Jurkat, Clone E6-1 (cell line): ENCODE data around the gene C12orf42.

Experiments used
- DNase-seq: peaks from one replicate; pipeline ENCODE4 v3.0.0-alpha.2; 2011; ENCODE audit warnings: low read depth, low spot score
- H3K4me3 ChIP-seq: 2 replicates; pipeline ENCODE4 v1.5.1; 2011; ENCODE audit warnings: mild to moderate bottlenecking, low read length, control low read depth, moderate library complexity

Gene C12orf42

DNA sequence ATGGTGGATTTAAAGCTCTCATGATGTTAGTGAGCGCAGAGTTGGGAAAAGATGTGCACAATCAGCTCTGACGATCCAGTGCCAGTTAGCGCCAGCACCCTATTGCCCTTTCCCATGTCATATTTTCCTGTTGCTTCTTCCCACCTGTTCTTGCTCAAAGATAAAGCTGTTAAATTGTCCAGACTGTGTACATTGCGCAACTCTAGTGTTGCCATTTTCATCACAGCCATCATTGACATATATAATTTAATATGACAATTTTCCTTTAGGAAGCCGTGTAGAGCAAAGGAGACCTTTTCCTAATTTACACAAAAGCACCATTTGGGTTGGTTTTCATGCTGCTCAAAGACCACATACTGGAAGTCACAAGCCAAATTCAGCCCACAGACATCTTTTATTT lies 5.7 kb upstream of the C12orf42 start:
- no peak overlapping the region for H3K4me3 ChIP-seq
- no peak for DNase-seq

DNA sequence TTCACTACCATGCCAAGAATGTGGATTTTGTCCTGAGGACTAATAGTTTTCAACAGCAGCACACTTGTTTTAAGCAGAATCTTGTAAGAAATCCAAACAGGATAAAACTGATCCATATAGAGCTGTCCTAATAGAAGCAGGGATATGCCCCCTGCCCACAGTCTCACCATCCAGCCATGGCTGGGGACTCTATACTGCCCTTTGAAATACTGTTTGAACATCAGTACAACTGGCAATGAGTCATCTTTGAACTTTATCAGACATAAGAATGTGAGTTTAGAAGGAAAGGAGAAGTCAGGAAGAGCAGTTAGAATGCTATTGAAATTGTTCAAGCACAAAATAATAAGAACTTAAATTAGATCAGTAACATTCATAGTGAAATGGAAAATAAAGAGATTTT lies 3.8 kb upstream of the C12orf42 start:
- no peak overlapping the region for H3K4me3 ChIP-seq
- DNase-seq = no peak

DNA sequence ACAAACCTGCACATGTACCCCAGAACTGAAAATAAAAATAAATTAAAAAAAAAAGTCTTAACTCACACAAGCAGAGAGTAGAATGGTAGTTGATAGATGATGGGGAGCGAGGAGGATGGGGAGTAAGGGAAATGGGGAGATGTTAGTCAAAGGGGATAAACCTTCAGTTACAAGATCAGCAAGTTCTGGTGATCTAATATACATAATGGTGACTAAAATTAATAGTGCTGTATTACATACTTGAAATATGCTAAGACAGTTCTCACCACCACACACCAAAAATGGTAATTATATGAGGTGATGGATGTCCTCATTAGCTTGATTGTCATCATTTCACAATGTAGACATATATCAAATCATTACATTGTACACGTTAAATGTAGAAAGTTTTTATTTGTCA lies 3.2 kb upstream of the C12orf42 start:
- no peak overlapping the region for H3K4me3 ChIP-seq
- DNase-seq = no peak

DNA sequence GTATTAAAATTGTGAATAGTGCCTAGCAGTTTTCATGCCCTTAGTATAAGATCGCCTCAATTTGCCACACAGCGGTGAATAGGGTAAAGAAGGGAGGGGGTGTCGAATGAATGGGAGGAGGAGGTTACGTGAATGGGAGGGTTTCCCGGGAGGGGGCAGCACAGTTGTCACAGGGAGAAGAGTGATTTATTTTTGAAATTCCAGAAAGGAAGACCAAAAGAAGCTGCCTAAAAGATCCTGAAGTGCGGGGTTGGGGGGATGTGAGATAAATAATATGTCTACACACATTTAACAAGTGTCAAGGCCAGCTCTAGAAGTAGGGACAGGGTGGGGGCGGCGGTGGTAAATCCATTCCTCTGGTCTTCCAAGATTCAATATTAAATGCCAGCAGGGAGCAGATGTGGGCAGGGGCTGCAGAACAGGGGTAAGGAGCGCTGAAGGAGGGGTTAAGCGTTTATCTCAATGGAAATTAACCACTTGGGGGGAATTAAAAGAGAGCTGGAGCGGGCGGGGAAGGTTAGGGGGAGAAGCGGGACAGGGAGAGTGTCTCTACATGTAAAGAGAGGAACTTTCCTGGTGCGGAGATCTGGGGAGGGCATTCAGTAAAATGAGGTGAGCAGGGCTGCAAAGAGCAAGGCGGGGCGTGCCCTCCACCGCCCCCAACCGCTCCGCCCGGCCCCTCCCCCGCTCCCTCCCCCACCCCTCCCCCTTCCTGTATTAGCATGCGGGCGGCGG lies 867 bp downstream of the C12orf42 start:
- H3K4me3 ChIP-seq = peak overlapping the region; percentile 51
- DNase-seq = no peak

DNA sequence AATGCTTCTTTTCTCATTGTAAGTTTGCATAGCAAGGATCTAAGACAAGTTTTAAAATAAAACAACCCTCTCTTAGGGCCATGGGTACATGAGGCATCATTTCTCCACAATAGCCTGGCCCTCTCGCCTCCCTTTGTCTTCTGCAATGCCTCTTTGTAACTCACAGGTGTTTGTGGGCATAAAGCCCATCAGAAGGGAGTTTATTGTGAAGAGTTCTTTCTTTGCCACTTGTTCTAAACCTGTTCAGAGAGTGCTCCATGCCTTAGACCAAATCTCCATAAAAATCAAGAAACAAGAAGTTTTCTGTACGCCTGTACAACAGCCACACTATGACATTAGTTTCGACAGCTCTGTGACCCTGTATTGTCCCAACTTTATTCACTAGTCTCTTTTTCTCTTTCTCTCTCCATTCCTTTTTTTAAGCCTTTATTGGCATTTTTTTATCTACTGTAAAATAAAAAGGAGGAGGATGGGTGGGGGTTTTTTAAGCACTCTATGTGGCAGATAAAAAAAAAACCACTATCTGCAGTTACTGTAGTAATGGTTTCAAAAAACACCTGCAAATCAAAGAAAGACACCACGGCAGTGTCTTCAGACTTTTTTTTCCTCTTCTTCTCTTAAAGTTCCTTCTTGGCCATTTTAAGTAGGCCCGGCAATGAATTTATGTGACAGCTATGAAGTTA lies 1.6 kb downstream of the C12orf42 start:
- peak overlapping the region; percentile 51 for H3K4me3 ChIP-seq
- peak; percentile 75 for DNase-seq

DNA sequence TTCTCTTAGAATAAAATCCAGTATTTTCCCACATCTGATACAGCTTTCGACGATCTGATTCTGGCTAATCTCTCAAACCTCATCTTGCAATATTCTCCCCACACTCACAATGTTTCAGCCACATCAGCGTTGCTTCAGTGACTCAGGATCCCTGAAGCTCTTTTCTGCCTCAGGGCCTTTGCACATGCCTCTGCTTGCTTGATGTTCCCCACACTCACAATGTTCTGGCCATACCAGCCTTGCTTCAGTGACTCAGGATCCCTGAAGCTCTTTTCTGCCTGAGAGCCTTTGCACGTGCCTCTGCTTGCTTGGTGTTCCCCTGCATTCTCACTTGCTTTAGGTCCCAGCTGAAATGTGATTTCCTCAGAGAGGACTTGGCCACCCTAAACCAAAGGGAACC lies 2.6 kb downstream of the C12orf42 start:
- H3K4me3 ChIP-seq = no peak overlapping the region

DNA sequence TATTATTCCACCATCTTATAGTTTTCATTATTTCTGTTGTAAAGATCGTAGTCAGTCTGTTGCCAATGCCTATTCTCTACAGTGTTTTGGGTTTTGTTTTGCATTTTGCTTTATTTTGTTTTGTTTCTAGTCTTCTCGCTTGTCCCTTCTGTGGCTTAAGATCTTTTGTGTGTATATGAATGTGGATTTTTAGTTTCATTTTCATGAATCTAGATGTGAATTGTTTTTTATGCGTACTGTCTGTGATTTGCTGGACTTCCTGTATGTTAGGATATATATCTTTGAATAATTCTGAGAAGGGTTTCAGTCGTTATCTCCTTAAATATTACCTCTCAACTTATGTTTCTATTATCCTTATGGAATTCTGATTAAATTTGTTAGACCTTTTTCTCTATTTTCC lies 13.4 kb downstream of the C12orf42 start:
- no peak for DNase-seq
- no peak overlapping the region for H3K4me3 ChIP-seq

More for the DNA sequence above, 2.6 kb downstream of the C12orf42 start:
- DNase-seq = peak; percentile 6

DNA sequence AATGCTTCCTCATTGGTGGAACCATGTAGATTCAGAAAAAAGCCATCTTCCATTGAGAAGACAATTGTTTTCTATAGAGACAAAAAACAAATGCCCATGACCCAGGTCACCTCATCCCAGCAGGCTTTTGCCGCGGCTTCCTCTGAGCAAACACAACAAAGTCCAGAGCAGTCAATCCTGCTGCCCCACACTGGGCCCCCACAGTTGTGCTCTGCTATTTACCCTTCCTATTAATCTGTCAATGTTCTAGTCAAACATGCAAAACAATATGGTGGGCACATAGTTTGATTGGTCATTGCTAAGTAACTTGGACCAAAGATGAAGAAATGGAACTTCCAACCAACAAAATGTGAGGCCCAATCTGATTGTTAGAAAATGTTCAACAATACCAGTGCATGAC lies 20.7 kb downstream of the C12orf42 start:
- DNase-seq = no peak
- no peak overlapping the region for H3K4me3 ChIP-seq

DNA sequence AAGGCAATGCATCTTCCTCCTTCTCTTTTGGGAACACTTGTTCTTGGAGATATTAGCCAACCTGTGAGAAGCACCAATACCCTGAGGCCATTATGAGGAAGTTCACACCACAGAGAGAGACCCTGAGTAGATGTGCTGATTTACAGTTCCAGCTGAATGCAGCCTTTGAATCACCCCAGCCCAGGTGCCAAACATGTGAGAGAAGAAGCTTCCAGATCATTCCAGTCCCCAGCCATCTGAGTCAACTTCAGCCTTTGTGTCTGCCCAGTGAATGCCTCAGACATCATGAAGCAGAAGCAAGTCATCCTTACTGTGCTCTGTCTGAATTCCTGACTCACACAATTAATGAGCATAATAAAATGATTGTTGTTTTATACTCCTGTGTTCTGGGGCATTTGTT lies 25.1 kb downstream of the C12orf42 start:
- H3K4me3 ChIP-seq = no peak overlapping the region
- no peak for DNase-seq

DNA sequence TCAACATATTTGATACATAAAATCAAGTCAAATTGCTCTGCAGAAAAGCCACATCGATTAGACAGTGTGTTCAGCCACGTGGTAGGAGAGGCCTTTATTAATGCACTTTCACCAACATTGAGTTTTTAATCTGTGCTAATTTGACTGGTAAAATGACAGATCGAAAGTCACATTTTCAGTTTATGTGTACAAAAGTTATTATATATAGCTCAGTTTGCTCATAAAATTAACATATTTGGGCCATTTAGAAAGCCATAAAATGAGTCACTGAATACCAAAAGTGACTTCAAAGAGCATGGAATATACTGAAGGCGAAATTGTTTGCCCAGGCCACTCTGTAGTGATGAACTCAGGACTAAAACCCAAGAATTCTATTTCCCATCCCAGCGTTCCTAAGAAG lies 26.0 kb downstream of the C12orf42 start:
- no peak for DNase-seq
- no peak overlapping the region for H3K4me3 ChIP-seq

DNA sequence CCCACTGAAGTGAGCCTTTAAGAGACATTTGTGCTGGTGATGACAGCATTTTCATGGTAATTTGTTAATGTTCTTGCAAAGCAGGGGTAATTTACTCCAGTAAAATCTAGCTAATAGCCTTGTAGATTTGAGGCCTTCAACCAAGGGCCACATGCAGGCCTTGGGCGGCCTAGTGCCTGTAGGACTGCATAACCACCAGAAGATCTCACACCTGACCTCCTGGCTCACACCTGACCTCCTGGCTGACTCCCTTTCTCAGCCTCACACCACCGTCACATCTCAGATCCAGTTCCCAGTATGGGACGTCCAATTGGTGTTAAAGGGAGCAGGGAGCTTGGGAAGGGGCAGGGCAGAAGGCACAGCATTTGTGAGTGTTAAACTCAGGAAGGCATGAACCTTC lies 26.9 kb downstream of the C12orf42 start:
- no peak for DNase-seq
- H3K4me3 ChIP-seq = no peak overlapping the region

DNA sequence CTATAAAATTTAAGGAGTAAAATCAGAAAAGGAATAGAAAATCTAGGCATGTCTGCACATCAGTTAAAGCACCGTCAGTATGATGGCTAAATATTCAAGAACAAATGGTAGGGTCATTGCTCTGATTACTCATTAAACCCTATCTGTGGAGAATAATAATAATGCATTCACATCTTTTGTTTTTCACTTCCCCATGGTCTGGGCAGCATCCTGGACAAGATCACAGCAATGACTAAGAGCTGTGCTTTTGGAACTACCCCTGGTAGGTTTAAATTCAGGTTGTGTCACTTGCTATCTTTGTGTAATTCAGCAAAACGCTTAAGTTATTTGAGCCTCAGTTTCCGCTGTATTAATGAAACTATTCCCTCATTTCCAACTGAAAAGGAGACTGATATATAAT lies 33.1 kb downstream of the C12orf42 start:
- DNase-seq = no peak
- no peak overlapping the region for H3K4me3 ChIP-seq

DNA sequence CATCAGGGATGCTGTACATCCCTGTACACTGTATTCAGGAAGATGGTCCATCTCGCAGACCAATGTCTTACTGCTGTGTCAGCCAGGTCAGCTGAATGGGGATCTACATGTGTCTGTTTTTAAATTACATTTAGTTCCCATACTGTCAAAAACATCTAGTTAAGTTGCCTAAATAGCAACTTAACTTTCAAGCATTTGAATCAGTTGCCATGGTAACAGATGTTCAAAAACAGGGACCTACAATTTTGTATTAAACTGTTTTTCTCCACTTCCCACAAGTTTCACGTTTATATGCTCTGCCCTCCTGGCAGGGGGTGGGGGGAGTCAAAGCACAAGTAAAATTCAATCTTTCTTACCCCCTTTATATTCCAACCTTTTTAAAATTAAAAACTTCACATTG lies 38.3 kb downstream of the C12orf42 start:
- H3K4me3 ChIP-seq = no peak overlapping the region
- DNase-seq = no peak

DNA sequence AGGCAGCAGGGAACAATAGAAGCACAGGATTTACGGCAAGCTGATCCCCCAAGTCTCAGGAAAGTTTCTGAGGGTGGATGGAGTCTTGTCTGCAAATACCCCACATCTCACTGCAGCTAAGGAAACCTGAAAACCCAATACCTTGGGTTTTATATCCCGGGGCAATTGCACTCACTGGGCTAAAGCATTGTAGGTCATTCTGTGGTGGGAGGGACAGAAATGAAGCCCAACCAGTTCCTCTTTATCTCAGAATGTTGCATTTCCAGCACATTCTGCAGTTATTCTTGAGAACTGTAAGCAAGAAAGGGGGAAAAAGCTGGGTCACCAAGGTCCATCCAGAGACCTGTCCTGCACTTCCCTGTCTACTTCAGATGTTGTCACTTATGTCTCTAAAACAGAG lies 39.8 kb downstream of the C12orf42 start:
- no peak overlapping the region for H3K4me3 ChIP-seq
- DNase-seq = no peak

DNA sequence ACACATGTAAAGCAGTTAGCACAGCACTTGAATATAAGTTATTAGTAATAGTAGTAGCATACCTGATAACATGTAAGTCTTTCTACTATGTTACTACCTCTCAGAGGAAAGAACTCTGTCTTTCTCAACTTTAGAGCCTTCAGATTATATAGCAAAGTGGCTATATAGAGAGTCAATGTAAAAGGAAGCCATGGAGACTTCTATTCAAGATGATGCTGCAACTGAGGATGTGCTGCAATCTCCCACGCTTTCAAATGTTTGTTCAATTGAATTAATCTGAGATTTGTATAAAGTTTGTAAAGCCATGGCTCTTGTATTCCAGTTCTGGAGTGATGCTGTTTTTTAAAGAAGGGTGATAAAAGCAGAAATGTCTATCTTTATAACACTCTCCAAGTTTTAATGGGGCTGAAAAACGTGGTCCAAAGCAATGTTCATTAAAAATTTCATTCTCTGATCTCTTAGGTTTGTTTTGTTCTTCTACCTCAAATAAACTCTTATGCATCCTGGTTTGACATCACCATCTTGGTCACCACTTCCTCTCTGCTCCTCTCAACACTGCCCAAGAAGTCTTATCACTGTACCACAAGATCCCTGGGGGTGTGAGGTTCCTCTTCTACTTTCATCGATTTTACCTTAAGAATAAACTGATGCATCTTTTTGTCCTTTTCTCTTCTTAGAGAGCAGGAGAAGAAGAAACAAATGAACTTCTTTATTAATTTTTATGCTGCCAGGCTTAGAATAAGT lies 40.6 kb downstream of the C12orf42 start:
- peak; percentile 75 for DNase-seq
- H3K4me3 ChIP-seq = no peak overlapping the region

DNA sequence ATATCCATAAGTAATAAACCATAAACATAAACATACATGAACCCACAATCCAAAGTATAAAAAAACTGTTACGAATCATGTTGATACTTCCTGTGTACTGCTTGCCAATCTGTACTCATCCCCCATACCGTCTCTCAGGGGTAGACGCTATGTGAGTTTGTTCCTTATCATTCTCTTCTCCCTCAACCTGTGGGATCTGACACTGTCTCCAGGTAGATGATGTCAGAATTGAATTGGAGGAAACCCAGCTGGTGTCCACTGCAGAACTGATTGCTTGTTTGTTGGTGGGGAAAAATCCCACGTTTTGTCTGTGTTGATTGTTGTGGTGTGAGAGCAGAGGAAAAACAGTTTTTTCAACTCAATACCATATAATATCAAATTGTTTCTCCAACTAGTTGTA lies 50.8 kb downstream of the C12orf42 start:
- DNase-seq = no peak
- no peak overlapping the region for H3K4me3 ChIP-seq

DNA sequence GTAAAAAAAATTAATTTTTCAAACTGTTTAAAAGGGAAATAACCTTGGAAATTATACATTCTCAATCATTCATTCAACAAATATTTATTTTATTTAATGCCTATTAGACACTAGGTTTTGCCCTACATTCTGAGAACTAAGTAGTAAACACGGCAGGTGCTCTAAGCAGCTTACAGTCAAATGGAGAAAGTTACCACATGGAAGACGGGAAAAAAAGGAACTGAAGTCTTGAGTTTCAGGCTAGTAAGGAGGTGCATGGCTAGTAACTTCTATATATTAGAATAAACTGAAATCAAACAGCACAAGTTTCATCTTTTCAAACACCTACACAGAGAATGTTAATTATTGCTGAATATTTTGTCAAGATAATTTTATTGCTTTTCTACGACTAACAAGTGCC lies 52.9 kb downstream of the C12orf42 start:
- no peak overlapping the region for H3K4me3 ChIP-seq
- no peak for DNase-seq

DNA sequence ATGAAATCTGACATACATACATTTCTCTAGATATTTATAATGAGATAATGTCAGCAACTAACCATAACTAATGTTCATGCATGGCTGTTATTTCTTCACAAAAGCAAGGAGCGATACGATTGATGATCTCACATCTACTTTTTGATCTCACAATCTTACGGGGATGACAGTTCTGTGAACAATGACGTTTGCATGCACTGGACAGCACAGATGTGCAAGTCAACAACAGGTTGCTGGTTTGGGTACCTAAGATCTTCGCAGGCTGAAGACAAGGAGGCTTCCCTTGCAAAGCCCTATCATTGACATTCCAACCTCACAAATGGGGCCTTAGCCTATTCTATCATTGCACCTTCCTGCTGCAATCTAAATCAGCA lies 53.6 kb downstream of the C12orf42 start:
- DNase-seq = no peak
- no peak overlapping the region for H3K4me3 ChIP-seq

DNA sequence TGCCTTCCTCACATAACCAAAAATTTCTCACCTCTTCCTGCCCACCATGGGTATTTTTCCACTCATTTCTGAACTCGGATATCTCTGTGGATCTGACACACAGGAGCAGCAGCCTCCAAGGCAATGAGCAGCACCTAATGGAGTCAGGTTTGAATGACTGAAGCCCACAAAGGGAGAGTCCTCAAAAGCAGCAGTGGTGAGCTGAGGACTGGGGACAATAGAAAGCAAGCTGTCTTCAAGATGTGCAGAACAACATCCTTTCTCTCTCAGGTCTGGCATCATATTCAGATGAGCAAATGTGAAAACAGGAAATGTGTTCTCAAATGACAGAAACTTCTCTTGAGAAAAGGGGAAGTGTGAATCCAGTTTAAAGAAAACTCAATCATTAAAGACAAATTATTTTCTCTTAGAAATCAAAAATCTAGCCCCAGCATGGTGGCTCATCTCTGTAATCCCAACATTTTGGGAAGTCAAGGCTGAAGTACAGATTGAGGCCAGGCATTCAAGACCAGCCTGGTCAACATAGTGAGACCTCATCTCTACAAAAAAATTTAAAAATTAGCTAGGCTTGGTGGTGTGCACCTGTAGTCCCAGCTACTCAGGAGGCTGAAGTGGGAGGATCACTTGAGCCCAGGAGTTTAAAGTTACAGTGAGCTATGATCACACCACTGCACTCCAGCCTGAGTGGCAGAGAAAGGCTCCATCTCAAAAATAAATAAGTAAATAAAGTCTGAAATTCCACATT lies 54.2 kb downstream of the C12orf42 start:
- no peak overlapping the region for H3K4me3 ChIP-seq
- no peak for DNase-seq
